HEK293 (cell line): Measurements from ENCODE around the gene AGMO.

ENCODE experiments used
- TCF7L2 ChIP-seq: IDR thresholded peaks from 2 replicates; pipeline ENCODE4 v1.6.1; 2011; ENCODE audit warnings: low read depth, mild to moderate bottlenecking, inconsistent platforms, low read length, moderate library complexity, borderline replicate concordance
- ZNF10 ChIP-seq: fragments of 450-650 bp; formaldehyde crosslinking; IDR thresholded peaks from 2 replicates; pipeline ENCODE4 v1.5.1; 2017; ENCODE audit warnings: missing biosample characterization, missing genetic modification characterization
- ZNF121 ChIP-seq: fragments of 450-650 bp; formaldehyde crosslinking; IDR thresholded peaks from 2 replicates; pipeline ENCODE4 v1.5.1; 2016; ENCODE audit warnings: missing biosample characterization, missing genetic modification characterization
- ZNF138 ChIP-seq: fragments of 450-650 bp; formaldehyde crosslinking; IDR thresholded peaks from 2 replicates; pipeline ENCODE4 v1.5.1; 2016; ENCODE audit warnings: missing biosample characterization, missing genetic modification characterization, borderline replicate concordance
- ZNF175 ChIP-seq: fragments of 450-650 bp; formaldehyde crosslinking; IDR thresholded peaks from 2 replicates; pipeline ENCODE4 v1.5.1; 2016; ENCODE audit warnings: missing biosample characterization, missing genetic modification characterization
- ZNF221 ChIP-seq: fragments of 450-650 bp; formaldehyde crosslinking; IDR thresholded peaks from 2 replicates; pipeline ENCODE4 v1.5.1; 2017; ENCODE audit warnings: missing biosample characterization, missing genetic modification characterization, borderline replicate concordance
- ZNF24 ChIP-seq: fragments of 450-650 bp; formaldehyde crosslinking; IDR thresholded peaks from 2 replicates; pipeline ENCODE4 v1.5.1; 2016; ENCODE audit warnings: missing biosample characterization, missing genetic modification characterization
- ZNF529 ChIP-seq: fragments of 450-650 bp; formaldehyde crosslinking; IDR thresholded peaks from 2 replicates; pipeline ENCODE4 v1.5.1; 2017; ENCODE audit warnings: missing genetic modification characterization, missing biosample characterization; ENCODE audit not compliant: insufficient replicate concordance
- TF ChIP-seq, protein P1 (sequence below): fragments of 450-650 bp; formaldehyde crosslinking; IDR thresholded peaks from 2 replicates; pipeline ENCODE4 v1.5.1; 2016; ENCODE audit warnings: missing biosample characterization, missing genetic modification characterization
- TF ChIP-seq, protein P2 (sequence below): fragments of 450-650 bp; formaldehyde crosslinking; IDR thresholded peaks from 2 replicates; pipeline ENCODE4 v1.5.1; 2016; ENCODE audit warnings: missing biosample characterization, missing genetic modification characterization
- TF ChIP-seq, protein P3 (sequence below): fragments of 450-650 bp; formaldehyde crosslinking; IDR thresholded peaks from 2 replicates; pipeline ENCODE4 v1.5.1; 2016; ENCODE audit warnings: missing biosample characterization, missing genetic modification characterization

GRCh38 chr7:15577600-15577999 is 15.8 kb upstream of the AGMO start:
- no peak for TF ChIP-seq ZNF10 (tag by site-specific recombination)
- TF ChIP-seq, protein P1, sequence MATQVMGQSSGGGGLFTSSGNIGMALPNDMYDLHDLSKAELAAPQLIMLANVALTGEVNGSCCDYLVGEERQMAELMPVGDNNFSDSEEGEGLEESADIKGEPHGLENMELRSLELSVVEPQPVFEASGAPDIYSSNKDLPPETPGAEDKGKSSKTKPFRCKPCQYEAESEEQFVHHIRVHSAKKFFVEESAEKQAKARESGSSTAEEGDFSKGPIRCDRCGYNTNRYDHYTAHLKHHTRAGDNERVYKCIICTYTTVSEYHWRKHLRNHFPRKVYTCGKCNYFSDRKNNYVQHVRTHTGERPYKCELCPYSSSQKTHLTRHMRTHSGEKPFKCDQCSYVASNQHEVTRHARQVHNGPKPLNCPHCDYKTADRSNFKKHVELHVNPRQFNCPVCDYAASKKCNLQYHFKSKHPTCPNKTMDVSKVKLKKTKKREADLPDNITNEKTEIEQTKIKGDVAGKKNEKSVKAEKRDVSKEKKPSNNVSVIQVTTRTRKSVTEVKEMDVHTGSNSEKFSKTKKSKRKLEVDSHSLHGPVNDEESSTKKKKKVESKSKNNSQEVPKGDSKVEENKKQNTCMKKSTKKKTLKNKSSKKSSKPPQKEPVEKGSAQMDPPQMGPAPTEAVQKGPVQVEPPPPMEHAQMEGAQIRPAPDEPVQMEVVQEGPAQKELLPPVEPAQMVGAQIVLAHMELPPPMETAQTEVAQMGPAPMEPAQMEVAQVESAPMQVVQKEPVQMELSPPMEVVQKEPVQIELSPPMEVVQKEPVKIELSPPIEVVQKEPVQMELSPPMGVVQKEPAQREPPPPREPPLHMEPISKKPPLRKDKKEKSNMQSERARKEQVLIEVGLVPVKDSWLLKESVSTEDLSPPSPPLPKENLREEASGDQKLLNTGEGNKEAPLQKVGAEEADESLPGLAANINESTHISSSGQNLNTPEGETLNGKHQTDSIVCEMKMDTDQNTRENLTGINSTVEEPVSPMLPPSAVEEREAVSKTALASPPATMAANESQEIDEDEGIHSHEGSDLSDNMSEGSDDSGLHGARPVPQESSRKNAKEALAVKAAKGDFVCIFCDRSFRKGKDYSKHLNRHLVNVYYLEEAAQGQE (tag by site-specific recombination) = no peak
- TF ChIP-seq, protein P2, sequence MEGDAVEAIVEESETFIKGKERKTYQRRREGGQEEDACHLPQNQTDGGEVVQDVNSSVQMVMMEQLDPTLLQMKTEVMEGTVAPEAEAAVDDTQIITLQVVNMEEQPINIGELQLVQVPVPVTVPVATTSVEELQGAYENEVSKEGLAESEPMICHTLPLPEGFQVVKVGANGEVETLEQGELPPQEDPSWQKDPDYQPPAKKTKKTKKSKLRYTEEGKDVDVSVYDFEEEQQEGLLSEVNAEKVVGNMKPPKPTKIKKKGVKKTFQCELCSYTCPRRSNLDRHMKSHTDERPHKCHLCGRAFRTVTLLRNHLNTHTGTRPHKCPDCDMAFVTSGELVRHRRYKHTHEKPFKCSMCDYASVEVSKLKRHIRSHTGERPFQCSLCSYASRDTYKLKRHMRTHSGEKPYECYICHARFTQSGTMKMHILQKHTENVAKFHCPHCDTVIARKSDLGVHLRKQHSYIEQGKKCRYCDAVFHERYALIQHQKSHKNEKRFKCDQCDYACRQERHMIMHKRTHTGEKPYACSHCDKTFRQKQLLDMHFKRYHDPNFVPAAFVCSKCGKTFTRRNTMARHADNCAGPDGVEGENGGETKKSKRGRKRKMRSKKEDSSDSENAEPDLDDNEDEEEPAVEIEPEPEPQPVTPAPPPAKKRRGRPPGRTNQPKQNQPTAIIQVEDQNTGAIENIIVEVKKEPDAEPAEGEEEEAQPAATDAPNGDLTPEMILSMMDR (tag by site-specific recombination) = no peak
- TF ChIP-seq ZNF175 = no peak
- no peak for TF ChIP-seq ZNF121 (tag by site-specific recombination)
- no peak for TF ChIP-seq ZNF221 (tag by site-specific recombination)
- TF ChIP-seq TCF7L2 = no peak
- TF ChIP-seq ZNF24 (tag by site-specific recombination) = no peak
- TF ChIP-seq ZNF529 (tag by site-specific recombination) = no peak
- TF ChIP-seq ZNF138 = no peak
- TF ChIP-seq, protein P3, sequence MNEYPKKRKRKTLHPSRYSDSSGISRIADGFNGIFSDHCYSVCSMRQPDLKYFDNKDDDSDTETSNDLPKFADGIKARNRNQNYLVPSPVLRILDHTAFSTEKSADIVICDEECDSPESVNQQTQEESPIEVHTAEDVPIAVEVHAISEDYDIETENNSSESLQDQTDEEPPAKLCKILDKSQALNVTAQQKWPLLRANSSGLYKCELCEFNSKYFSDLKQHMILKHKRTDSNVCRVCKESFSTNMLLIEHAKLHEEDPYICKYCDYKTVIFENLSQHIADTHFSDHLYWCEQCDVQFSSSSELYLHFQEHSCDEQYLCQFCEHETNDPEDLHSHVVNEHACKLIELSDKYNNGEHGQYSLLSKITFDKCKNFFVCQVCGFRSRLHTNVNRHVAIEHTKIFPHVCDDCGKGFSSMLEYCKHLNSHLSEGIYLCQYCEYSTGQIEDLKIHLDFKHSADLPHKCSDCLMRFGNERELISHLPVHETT = no peak
